Naive B cell (primary cell): ENCODE results near the gene WHAMM. TPM values are rescaled to one million over a fixed set of nuclear protein-coding genes. Genes with fewer than 3 reads are reported as not detected.
"Not testable (repeated sequence)": the region's sequence is repeated elsewhere in the genome, so short reads cannot be mapped to it uniquely, and the experiment has no call there.

ENCODE experiments used
- ATAC-seq, 2 donors: fragments of 150-1000 bp; cut with Tn5 transposase; 2 replicates each; pipeline ENCODE4 v1.10.0; 2021; ENCODE audit warnings: low read depth in 2 of 2, mild to moderate bottlenecking in 2 of 2, moderate library complexity in 2 of 2
- DNase-seq: peaks from one replicate; pipeline ENCODE4 v3.0.0; 2022
- H3K27ac Mint-ChIP-seq, 6 donors: one replicate each; pipeline ENCODE4 v1.8.0; 2020 to 2022; ENCODE audit warnings: mild to moderate bottlenecking in 6 of 6, mixed read lengths in 6 of 6, moderate library complexity in 5 of 6, inconsistent platforms in 2 of 6
- H3K27me3 Mint-ChIP-seq, 3 donors: one replicate each; pipeline ENCODE4 v1.8.0; 2021 to 2022; ENCODE audit warnings: mixed read lengths in 3 of 3, mild to moderate bottlenecking in 1 of 3
- H3K36me3 Mint-ChIP-seq, 2 donors: one replicate each; pipeline ENCODE4 v1.8.0; 2020 to 2022; ENCODE audit warnings: mixed read lengths in 2 of 2, inconsistent platforms in 1 of 2, mild to moderate bottlenecking in 1 of 2
- H3K4me1 Mint-ChIP-seq, 3 donors: one replicate each; pipeline ENCODE4 v1.8.0; 2020 to 2022; ENCODE audit warnings: mixed read lengths in 3 of 3, inconsistent platforms in 1 of 3, mild to moderate bottlenecking in 1 of 3, moderate library complexity in 1 of 3
- H3K4me3 Mint-ChIP-seq, 8 donors: one replicate each; pipeline ENCODE4 v1.8.0; 2020 to 2022; ENCODE audit warnings: mild to moderate bottlenecking in 8 of 8, mixed read lengths in 8 of 8, moderate library complexity in 8 of 8, inconsistent platforms in 2 of 8
- H3K9me3 Mint-ChIP-seq, 7 donors: one replicate each; pipeline ENCODE4 v1.8.0; 2020 to 2022; ENCODE audit warnings: mixed read lengths in 7 of 7, mild to moderate bottlenecking in 5 of 7, inconsistent platforms in 2 of 7, moderate library complexity in 1 of 7
- polyA plus RNA-seq, 6 donors: library from polyadenylated mRNA; unstranded; fragments of 300-500 nt; fragmentation: Illumina TruSeq; gene quantifications; one replicate each; pipeline ENCODE4 v1.2.3, GENCODE V29; 2021; ENCODE audit warnings: low read depth in 6 of 6

Gene WHAMM
- polyA plus RNA-seq, 6 donors from 2014 or later: 2.2 to 7.3 (median 5.1) TPM

- not testable (repeated sequence) for H3K27me3 Mint-ChIP-seq, H3K27ac Mint-ChIP-seq, DNase-seq, H3K36me3 Mint-ChIP-seq, H3K4me3 Mint-ChIP-seq, ATAC-seq, H3K9me3 Mint-ChIP-seq
- peaks cover 0 to 10% (median 4%) of the 10 kb centered on the region in 3 donors for H3K4me1 Mint-ChIP-seq
Observed at GRCh38 chr15:82865981-82866380, 56.6 kb downstream of the WHAMM start.

- Mint-ChIP-seq H3K9me3 (peaks cover 0 to 1% (median 0%) of the 10 kb centered on the region in 7 donors), H3K4me1 (peaks cover 5 to 29% (median 21%) of the 10 kb centered on the region in 3 donors), H3K27me3 (no peaks in the 10 kb centered on the region), H3K4me3 (no peak overlapping the region), H3K27ac (peak overlapping the region in 3 of 6 donors; percentile 42 to 89 (median 74)), H3K36me3 (no peaks in the 10 kb centered on the region)
- no peak for DNase-seq
- no peak for ATAC-seq
Observed at GRCh38 chr15:82870727-82871320, 61.4 kb downstream of the WHAMM start.

- ATAC-seq: no peak
Observed at GRCh38 chr15:82871358-82871757, 61.9 kb downstream of the WHAMM start.

GRCh38 chr15:82871832-82872484 is 62.5 kb downstream of the WHAMM start:
- Mint-ChIP-seq H3K4me3 (peak overlapping the region in 1 of 8 donors; percentile 1), H3K36me3 (no peaks in the 10 kb centered on the region), H3K9me3 (peaks cover 0 to 1% (median 0%) of the 10 kb centered on the region in 7 donors), H3K27me3 (no peaks in the 10 kb centered on the region), H3K4me1 (peaks cover 5 to 29% (median 21%) of the 10 kb centered on the region in 3 donors), H3K27ac (peak overlapping the region in 3 of 6 donors; percentile 6 to 55 (median 35))
- ATAC-seq (peak in 1 of 2 donors; percentile 60), DNase-seq (no peak)

More at GRCh38 chr15:82871358-82871757, 61.9 kb downstream of the WHAMM start:
- peaks cover 5 to 29% (median 21%) of the 10 kb centered on the region in 3 donors for H3K4me1 Mint-ChIP-seq
- DNase-seq: no peak
- H3K36me3 Mint-ChIP-seq: no peaks in the 10 kb centered on the region
- H3K27ac Mint-ChIP-seq: peak overlapping the region in 3 of 6 donors; percentile 8 to 89 (median 35)
- H3K9me3 Mint-ChIP-seq: peaks cover 0 to 1% (median 0%) of the 10 kb centered on the region in 7 donors
- H3K27me3 Mint-ChIP-seq: no peaks in the 10 kb centered on the region
- peak overlapping the region in 1 of 8 donors; percentile 12 for H3K4me3 Mint-ChIP-seq

GRCh38 chr15:82873000-82873680 is 63.7 kb downstream of the WHAMM start:
- peaks cover 0 to under 1% (median 0%) of the 10 kb centered on the region in 7 donors for H3K9me3 Mint-ChIP-seq
- ATAC-seq: no peak
- no peaks in the 10 kb centered on the region for H3K36me3 Mint-ChIP-seq
- no peak for DNase-seq
- no peaks in the 10 kb centered on the region for H3K27me3 Mint-ChIP-seq
- no peak overlapping the region for H3K27ac Mint-ChIP-seq
- no peak overlapping the region for H3K4me3 Mint-ChIP-seq
- H3K4me1 Mint-ChIP-seq: peaks cover 5 to 29% (median 21%) of the 10 kb centered on the region in 3 donors

GRCh38 chr15:82874267-82874666 is 64.8 kb downstream of the WHAMM start:
- no peaks in the 10 kb centered on the region for H3K27me3 Mint-ChIP-seq
- H3K9me3 Mint-ChIP-seq: no peaks in the 10 kb centered on the region
- ATAC-seq: no peak
- no peak overlapping the region for H3K27ac Mint-ChIP-seq
- no peak for DNase-seq
- peaks cover 5 to 29% (median 21%) of the 10 kb centered on the region in 3 donors for H3K4me1 Mint-ChIP-seq
- peak overlapping the region in 1 of 8 donors; percentile 7 for H3K4me3 Mint-ChIP-seq
- no peaks in the 10 kb centered on the region for H3K36me3 Mint-ChIP-seq

GRCh38 chr15:82874961-82875360 is 65.5 kb downstream of the WHAMM start:
- Mint-ChIP-seq H3K36me3 (no peaks in the 10 kb centered on the region), H3K27me3 (no peaks in the 10 kb centered on the region), H3K27ac (no peak overlapping the region), H3K4me1 (peaks cover 5 to 29% (median 21%) of the 10 kb centered on the region in 3 donors), H3K4me3 (no peak overlapping the region), H3K9me3 (no peaks in the 10 kb centered on the region)
- no peak for DNase-seq
- ATAC-seq: no peak

- H3K4me1 Mint-ChIP-seq: peaks cover 5 to 24% (median 23%) of the 10 kb centered on the region in 3 donors
Observed at GRCh38 chr15:82875411-82876003, 66.1 kb downstream of the WHAMM start.

GRCh38 chr15:82877825-82878224 is 68.4 kb downstream of the WHAMM start:
- H3K36me3 Mint-ChIP-seq: no peaks in the 10 kb centered on the region
- no peak for ATAC-seq
- H3K9me3 Mint-ChIP-seq: no peaks in the 10 kb centered on the region
- peaks cover 0 to 5% (median under 1%) of the 10 kb centered on the region in 3 donors for H3K4me1 Mint-ChIP-seq
- H3K4me3 Mint-ChIP-seq: no peak overlapping the region
- no peak for DNase-seq
- H3K27ac Mint-ChIP-seq: no peak overlapping the region
- no peaks in the 10 kb centered on the region for H3K27me3 Mint-ChIP-seq

More at GRCh38 chr15:82875411-82876003, 66.1 kb downstream of the WHAMM start:
- Mint-ChIP-seq H3K9me3 (no peaks in the 10 kb centered on the region), H3K4me3 (no peak overlapping the region), H3K27me3 (no peaks in the 10 kb centered on the region), H3K36me3 (no peaks in the 10 kb centered on the region), H3K27ac (no peak overlapping the region)
- ATAC-seq (no peak), DNase-seq (no peak)

GRCh38 chr15:82878325-82878724 is 68.9 kb downstream of the WHAMM start:
- Mint-ChIP-seq H3K4me3 (no peak overlapping the region), H3K9me3 (no peaks in the 10 kb centered on the region), H3K36me3 (no peaks in the 10 kb centered on the region), H3K27me3 (no peaks in the 10 kb centered on the region), H3K27ac (no peak overlapping the region), H3K4me1 (peaks cover 0 to 5% (median 0%) of the 10 kb centered on the region in 3 donors)
- ATAC-seq (no peak), DNase-seq (no peak)

- ATAC-seq (no peak), DNase-seq (no peak)
- no peak overlapping the region for H3K4me3 Mint-ChIP-seq
- H3K27ac Mint-ChIP-seq: peak overlapping the region in 1 of 6 donors; percentile 64
- no peaks in the 10 kb centered on the region for H3K36me3 Mint-ChIP-seq
- H3K4me1 Mint-ChIP-seq: peaks cover 0 to 5% (median 0%) of the 10 kb centered on the region in 3 donors
- H3K9me3 Mint-ChIP-seq: no peaks in the 10 kb centered on the region
- no peaks in the 10 kb centered on the region for H3K27me3 Mint-ChIP-seq
Observed at GRCh38 chr15:82880704-82881103, 71.3 kb downstream of the WHAMM start.

GRCh38 chr15:82881747-82882146 is 72.3 kb downstream of the WHAMM start:
- peaks cover 0 to 5% (median 0%) of the 10 kb centered on the region in 3 donors for H3K4me1 Mint-ChIP-seq
- H3K27ac Mint-ChIP-seq: no peak overlapping the region
- no peak for ATAC-seq
- H3K27me3 Mint-ChIP-seq: no peaks in the 10 kb centered on the region
- H3K36me3 Mint-ChIP-seq: no peaks in the 10 kb centered on the region
- H3K4me3 Mint-ChIP-seq: no peak overlapping the region
- H3K9me3 Mint-ChIP-seq: no peaks in the 10 kb centered on the region
- DNase-seq: no peak

GRCh38 chr15:82882273-82882928 is 73.0 kb downstream of the WHAMM start:
- peaks cover 0 to 5% (median 0%) of the 10 kb centered on the region in 3 donors for H3K4me1 Mint-ChIP-seq
- ATAC-seq (no peak), DNase-seq (no peak)
- H3K27ac Mint-ChIP-seq: peak overlapping the region in 1 of 6 donors; percentile 45
- no peaks in the 10 kb centered on the region for H3K27me3 Mint-ChIP-seq
- H3K9me3 Mint-ChIP-seq: no peaks in the 10 kb centered on the region
- no peak overlapping the region for H3K4me3 Mint-ChIP-seq
- no peaks in the 10 kb centered on the region for H3K36me3 Mint-ChIP-seq
